ENCODE data around the gene HSPA14.
"Not testable (repeated sequence)": the region's sequence is repeated elsewhere in the genome, so short reads cannot be mapped to it uniquely, and the experiment has no call there.

Gene HSPA14

GRCh38 chr10:14838582-14839304 is 637 bp downstream of the HSPA14 start:
- peak in 5 of 14 donors; percentile 16 to 55 (median 36) for DNase-seq

DNA sequence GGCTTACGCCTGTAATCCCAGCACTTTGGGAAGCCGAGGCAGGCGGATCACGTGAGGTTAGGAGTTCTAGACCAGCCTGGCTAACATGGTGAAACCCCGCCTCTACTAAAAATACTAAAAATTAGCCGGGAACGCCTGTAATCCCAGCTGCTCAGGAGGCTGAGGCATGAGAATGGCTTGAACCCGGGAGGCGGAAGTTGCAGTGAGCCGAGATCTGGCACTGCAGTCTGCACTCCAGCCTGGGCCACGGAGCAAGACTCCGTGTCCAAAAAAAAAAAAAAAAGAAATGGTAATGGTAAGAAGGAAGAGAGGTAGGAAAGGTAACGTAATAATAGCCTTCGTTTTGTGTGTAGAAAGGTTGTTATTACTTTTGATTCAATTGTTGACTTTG is 1.2 kb downstream of the HSPA14 start:
- no peak for DNase-seq

DNA sequence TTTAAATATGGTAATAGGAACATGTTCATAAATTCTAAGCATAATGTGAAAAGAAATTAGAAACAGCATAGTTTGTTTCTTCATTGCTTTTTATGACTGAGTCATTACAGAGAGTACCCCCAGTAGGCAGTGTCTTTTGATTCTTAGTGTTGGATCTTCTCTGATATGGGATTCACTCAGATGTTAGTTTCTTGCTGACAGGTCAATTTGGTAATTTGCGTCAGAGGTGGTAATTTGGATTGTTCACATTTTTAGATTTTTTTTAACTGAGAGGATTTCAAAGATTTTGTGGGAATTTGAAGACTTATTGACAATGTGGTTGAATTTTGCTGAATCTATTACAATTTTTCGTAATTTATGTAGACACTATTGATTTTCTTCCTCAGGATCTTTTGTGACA is 2.1 kb downstream of the HSPA14 start:
- DNase-seq: no peak

GRCh38 chr10:14843327-14843988 is 5.4 kb downstream of the HSPA14 start:
- peak in 2 of 14 donors; percentile 5 to 75 for DNase-seq

GRCh38 chr10:14844948-14845347 is 6.8 kb downstream of the HSPA14 start:
- DNase-seq: no peak

- DNase-seq: no peak
Observed at GRCh38 chr10:14852236-14852635, 14.1 kb downstream of the HSPA14 start.

DNA sequence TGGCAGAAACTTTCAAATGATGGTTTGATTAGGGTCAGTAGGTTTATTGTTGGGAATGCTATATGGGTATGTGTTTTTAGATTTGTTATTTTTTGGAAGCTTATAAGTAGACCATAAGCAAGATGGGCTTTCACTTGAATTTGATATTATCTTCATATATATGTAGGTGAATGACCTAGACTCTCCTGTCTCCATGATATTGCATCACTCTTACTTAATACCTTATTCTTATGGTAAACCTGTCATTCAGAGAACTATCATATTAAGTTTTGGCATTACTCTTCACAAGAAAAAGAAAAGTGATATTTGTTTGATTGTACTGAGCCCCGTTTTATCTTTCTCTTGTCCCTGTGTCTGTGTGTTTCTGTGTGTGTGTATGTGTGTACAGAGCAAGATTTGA is 17.3 kb downstream of the HSPA14 start:
- DNase-seq: no peak

- no peak for DNase-seq
Observed at GRCh38 chr10:14858338-14858960, 20.3 kb downstream of the HSPA14 start.

- DNase-seq: no peak
Observed at GRCh38 chr10:14859043-14859442, 20.9 kb downstream of the HSPA14 start.

DNA sequence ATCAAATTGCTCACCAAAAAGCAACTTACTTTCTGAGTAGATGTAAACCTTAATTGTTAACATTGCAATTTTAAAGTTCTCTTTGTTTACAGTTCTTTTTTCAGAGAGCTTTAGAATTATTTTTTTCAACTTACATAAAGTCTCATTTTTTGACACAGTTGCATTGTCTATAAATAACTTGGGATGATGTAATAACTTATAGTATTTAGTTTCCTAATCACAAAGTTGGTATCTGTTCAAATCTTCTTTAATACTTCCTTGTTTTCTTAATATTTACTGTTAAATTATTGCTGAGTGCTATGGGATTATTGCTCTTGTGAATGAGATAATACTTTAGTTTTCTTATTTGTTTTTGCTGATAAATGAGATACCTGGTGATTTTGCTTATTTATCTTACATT is 21.7 kb downstream of the HSPA14 start:
- DNase-seq: no peak

GRCh38 chr10:14860791-14861190 is 22.7 kb downstream of the HSPA14 start:
- DNase-seq: no peak

DNA sequence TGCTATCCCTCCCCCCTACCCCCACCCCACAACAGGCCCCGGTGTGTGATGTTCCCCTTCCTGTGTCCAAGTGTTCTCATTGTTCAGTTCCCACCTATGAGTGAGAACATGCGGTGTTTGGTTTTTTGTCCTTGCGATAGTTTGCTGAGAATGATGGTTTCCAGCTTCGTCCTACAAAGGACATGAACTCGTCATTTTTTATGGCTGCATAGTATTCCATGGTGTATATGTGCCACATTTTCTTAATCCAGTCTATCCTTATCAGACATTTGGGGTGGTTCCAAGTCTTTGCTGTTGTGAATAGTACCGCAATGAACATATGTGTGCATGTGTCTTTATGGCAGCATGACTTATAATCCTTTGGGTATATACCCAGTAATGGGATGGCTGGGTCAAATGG is 26.4 kb downstream of the HSPA14 start:
- not testable (repeated sequence) for DNase-seq

DNA sequence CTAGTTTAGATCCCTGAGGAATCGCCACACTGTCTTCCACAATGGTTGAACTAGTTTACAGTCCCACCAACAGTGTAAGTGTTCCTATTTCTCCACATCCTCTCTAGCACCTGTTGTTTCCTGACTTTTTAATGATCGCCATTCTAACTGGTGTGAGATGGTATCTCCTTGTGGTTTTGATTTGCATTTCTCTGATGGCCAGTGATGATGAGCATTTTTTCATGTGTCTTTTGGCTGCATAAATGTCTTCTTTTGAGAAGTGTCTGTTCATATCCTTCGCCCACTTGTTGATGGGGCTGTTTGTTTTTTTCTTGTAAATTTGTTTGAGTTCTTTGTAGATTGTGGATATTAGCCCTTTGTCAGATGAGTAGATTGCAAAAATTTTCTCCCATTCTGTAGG is 26.8 kb downstream of the HSPA14 start:
- DNase-seq: not testable (repeated sequence)

GRCh38 chr10:14873090-14873760 is 35.1 kb downstream of the HSPA14 start:
- no peak for DNase-seq

GRCh38 chr10:14875941-14876340 is 37.8 kb downstream of the HSPA14 start:
- no peak for DNase-seq

GRCh38 chr10:14876764-14877163 is 38.7 kb downstream of the HSPA14 start:
- DNase-seq: peak in 1 of 14 donors; percentile 14

GRCh38 chr10:14878266-14879123 is 40.4 kb downstream of the HSPA14 start, which contains the start of gene SUV39H2:
Gene SUV39H2 (plus strand): TSS chr10:14878866. CDS start chr10:14878889, 23 bp downstream.
- DNase-seq: peak; percentile 59 to 97 (median 92)

GRCh38 chr10:14879124-14879927 is 41.2 kb downstream of the HSPA14 start:
- DNase-seq: peak in 3 of 14 donors; percentile 16 to 45 (median 31)

DNA sequence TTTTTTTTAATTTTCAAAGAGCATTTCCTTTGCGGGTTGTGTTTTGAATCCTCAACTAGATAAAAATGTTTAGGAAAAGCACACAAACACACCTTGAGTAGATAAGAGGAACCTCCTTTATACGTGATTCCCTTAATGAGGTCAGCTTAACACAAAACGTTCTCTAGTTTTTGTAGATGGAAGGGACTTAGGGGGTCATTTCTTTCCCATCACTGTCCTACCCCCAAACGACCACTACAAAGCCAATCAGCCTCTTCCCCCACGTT is 41.8 kb downstream of the HSPA14 start:
- no peak for DNase-seq

- no peak for DNase-seq
Observed at GRCh38 chr10:14880229-14880628, 42.1 kb downstream of the HSPA14 start.

- no peak for DNase-seq
Observed at GRCh38 chr10:14884082-14884481, 46.0 kb downstream of the HSPA14 start.

Data from C1 segment of cervical spinal cord (tissue), 14 donors.